DOHH2 (cell line): ENCODE data around the gene NOP16.
A peak's percentile ranks its signal among the peaks of the same experiment; 100 is the strongest.

Source experiments
- H3F3A ChIP-seq: fragments of 200-600 bp; sonication (generic), shearing (Covaris generic); 2 replicates; pipeline ENCODE4 v1.6.0; 2016; ENCODE audit warnings: antibody characterized with exemption, mild to moderate bottlenecking; ENCODE audit not compliant: control insufficient read depth, insufficient read depth
- H3K27ac ChIP-seq: fragments of 200-600 bp; sonication (generic); 2 replicates; pipeline ENCODE4 v1.5.1; 2014; ENCODE audit warnings: low read depth, mild to moderate bottlenecking, low read length, moderate library complexity
- H3K27me3 ChIP-seq: fragments of 200-600 bp; sonication (generic); 2 replicates; pipeline ENCODE4 v1.6.1; 2014; ENCODE audit warnings: mild to moderate bottlenecking, low read length, mixed read lengths; ENCODE audit not compliant: control insufficient read depth
- H3K36me3 ChIP-seq: fragments of 200-600 bp; sonication (generic); 2 replicates; pipeline ENCODE4 v1.6.1; 2014; ENCODE audit warnings: mild to moderate bottlenecking, low read length, moderate library complexity, mixed read lengths; ENCODE audit not compliant: control insufficient read depth
- H3K4me1 ChIP-seq: fragments of 200-600 bp; sonication (generic); 2 replicates; pipeline ENCODE4 v1.6.1; 2014; ENCODE audit warnings: mild to moderate bottlenecking, low read length, mixed read lengths; ENCODE audit not compliant: control insufficient read depth
- H3K4me2 ChIP-seq: fragments of 200-600 bp; sonication (generic); 2 replicates; pipeline ENCODE4 v1.6.0; 2014; ENCODE audit warnings: mild to moderate bottlenecking, low read length, moderate library complexity
- H3K4me3 ChIP-seq: fragments of 200-600 bp; sonication (generic); 2 replicates; pipeline ENCODE4 v1.5.1; 2014; ENCODE audit warnings: mild to moderate bottlenecking, low read length, mixed read lengths
- H3K79me2 ChIP-seq: fragments of 200-600 bp; sonication (generic); 2 replicates; pipeline ENCODE4 v1.6.1; 2014; ENCODE audit warnings: mild to moderate bottlenecking, low read length, mixed read lengths; ENCODE audit not compliant: control insufficient read depth
- H3K9me2 ChIP-seq: fragments of 200-600 bp; sonication (generic); replicated peaks from 2 replicates; pipeline ENCODE4 v1.6.1; 2014; ENCODE audit warnings: mild to moderate bottlenecking, low read length, mixed read lengths; ENCODE audit not compliant: control insufficient read depth
- H3K9me3 ChIP-seq: fragments of 200-600 bp; sonication (generic); 2 replicates; pipeline ENCODE4 v1.6.1; 2014; ENCODE audit warnings: antibody characterized with exemption, low read length, mixed read lengths; ENCODE audit not compliant: control insufficient read depth, insufficient read depth
- H4K20me1 ChIP-seq: fragments of 200-600 bp; sonication (generic); 2 replicates; pipeline ENCODE4 v1.6.0; 2014; ENCODE audit warnings: low read depth, mild to moderate bottlenecking, antibody characterized with exemption, low read length, moderate library complexity; ENCODE audit not compliant: control insufficient read depth, insufficient read depth
- EZH2phosphoT487 ChIP-seq: fragments of 200-600 bp; sonication (generic); IDR thresholded peaks from 2 replicates; pipeline ENCODE4 v1.6.1; 2017; ENCODE audit warnings: borderline replicate concordance, mild to moderate bottlenecking, antibody characterized with exemption, low read length, moderate library complexity, mixed read lengths
- TF ChIP-seq, protein P1 (sequence below): fragments of 200-600 bp; sonication (generic); IDR thresholded peaks from one replicate; pipeline ENCODE4 v1.5.1; 2014; ENCODE audit warnings: antibody characterized with exemption, mild to moderate bottlenecking, low read depth, low read length; ENCODE audit not compliant: poor library complexity, severe bottlenecking

The NOP16 gene

DNA sequence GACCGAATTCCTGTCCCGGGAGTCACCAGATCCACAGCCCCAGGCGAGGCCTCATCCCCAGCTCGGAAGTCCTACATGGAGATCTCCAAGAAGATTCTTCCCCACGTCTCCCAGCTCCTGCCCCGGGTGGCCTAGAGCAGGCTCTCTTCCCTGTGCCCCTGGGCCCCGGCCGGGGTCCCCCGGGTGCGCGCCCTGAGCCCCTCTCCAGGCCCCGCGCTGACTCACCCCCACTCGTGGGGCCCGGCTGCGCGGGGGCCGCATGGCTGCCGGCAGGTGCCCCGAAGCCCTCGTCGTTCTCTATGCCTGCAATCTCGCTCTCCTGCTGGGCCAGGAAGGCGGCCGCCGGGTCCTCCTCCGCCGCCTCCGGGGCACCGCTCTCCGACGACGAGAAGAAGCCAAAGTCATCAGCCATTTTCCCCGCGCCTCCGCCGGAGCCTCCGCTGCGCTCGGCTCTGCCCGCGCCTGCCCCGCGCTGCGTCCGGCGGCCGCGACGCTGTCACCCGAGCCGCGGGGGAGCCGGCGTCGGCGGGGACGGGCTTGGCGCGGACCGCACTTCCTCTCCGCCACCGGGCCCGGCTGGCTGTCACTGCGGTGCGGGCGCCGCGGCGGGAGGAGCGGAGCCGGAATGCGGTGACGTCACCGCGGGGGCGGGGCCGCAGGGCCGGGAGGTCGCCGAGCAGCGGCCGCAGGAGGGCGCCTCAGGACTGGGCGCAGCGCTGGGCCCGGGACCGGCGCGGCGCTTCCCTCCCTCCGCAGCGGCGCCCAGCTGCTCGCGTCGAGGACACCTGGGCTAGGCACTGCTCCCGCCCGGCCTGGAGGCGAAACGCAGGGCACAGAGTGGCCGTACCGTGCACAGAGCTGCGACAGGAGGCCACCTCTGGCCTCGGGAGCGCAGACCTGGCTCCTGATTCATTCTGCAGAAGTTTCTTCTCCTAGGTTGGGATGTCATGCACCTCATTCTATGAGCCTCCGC is 27.8 kb upstream of the NOP16 start, which contains the start of gene CLTB:
CLTB (minus strand) TSS at position 588 of the 973 bp plus-strand sequence; CDS start at position 412, 176 bp downstream.
- Histone ChIP-seq H3K27ac (no peak within 1 kb of the TSS), H3K9me3 (peaks cover 9% of the 10 kb centered on the region; the same call in 1 of the 2 replicates), H3K79me2 (peaks cover 7% of the 10 kb centered on the region), H4K20me1 (no peaks in the 10 kb centered on the region), H3K9me2 (no peaks in the 10 kb centered on the region), H3K4me3 (peak within 1 kb of the TSS; percentile 91), H3F3A (peaks cover 11% of the 10 kb centered on the region), H3K4me1 (peaks cover 18% of the 10 kb centered on the region), H3K27me3 (peaks cover 5% of the 10 kb centered on the region), H3K4me2 (peak within 1 kb of the TSS; percentile 91), H3K36me3 (no peaks in the 10 kb centered on the region)
- TF ChIP-seq, protein P1, sequence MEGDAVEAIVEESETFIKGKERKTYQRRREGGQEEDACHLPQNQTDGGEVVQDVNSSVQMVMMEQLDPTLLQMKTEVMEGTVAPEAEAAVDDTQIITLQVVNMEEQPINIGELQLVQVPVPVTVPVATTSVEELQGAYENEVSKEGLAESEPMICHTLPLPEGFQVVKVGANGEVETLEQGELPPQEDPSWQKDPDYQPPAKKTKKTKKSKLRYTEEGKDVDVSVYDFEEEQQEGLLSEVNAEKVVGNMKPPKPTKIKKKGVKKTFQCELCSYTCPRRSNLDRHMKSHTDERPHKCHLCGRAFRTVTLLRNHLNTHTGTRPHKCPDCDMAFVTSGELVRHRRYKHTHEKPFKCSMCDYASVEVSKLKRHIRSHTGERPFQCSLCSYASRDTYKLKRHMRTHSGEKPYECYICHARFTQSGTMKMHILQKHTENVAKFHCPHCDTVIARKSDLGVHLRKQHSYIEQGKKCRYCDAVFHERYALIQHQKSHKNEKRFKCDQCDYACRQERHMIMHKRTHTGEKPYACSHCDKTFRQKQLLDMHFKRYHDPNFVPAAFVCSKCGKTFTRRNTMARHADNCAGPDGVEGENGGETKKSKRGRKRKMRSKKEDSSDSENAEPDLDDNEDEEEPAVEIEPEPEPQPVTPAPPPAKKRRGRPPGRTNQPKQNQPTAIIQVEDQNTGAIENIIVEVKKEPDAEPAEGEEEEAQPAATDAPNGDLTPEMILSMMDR: peak; percentile 58
- no peak for TF ChIP-seq EZH2phosphoT487

- peaks cover 7% of the 10 kb centered on the region for H3K79me2 ChIP-seq
- H4K20me1 ChIP-seq: no peaks in the 10 kb centered on the region
- peak overlapping the region; percentile 91 for H3K4me2 ChIP-seq
- H3K27me3 ChIP-seq: peaks cover 4% of the 10 kb centered on the region
- no peak overlapping the region for H3K27ac ChIP-seq
- H3K4me3 ChIP-seq: peak overlapping the region; percentile 91
- no peaks in the 10 kb centered on the region for H3K36me3 ChIP-seq
- peaks cover 4% of the 10 kb centered on the region; the same call in 1 of the 2 replicates for H3K9me3 ChIP-seq
- no peak for TF ChIP-seq EZH2phosphoT487
- TF ChIP-seq, protein P1: no peak
- peaks cover 11% of the 10 kb centered on the region for H3F3A ChIP-seq
- H3K4me1 ChIP-seq: peaks cover 18% of the 10 kb centered on the region
- H3K9me2 ChIP-seq: no peaks in the 10 kb centered on the region
These were observed 27.0 kb upstream of the NOP16 start for GRCh38 chr5:176415240-176415951.

DNA sequence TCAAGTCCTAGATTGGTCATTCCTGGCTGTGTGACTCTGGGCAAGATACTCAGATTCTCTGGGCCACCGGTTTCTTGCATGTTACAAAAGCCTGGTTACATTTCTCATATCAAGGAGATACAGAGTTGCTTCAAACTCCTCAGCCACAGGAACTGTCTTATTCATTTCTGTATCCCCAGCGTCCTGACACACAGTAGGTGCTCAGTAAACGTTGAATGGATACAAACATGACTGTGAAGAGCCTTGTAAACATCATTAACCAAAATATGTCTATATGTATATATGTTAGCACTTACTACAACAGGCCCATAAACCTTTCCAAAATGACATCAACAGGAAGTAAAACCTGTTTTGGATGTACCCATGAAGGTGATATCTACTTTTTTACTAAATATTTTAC is 26.3 kb upstream of the NOP16 start:
- Histone ChIP-seq H3K9me3 (no peaks in the 10 kb centered on the region), H3K27ac (no peak overlapping the region), H3K36me3 (peaks cover 5% of the 10 kb centered on the region; the same call in 1 of the 2 replicates), H3K4me3 (no peak overlapping the region), H3K4me2 (peak overlapping the region; percentile 91), H3K27me3 (no peaks in the 10 kb centered on the region), H3K4me1 (peaks cover 18% of the 10 kb centered on the region), H4K20me1 (no peaks in the 10 kb centered on the region), H3K79me2 (peaks cover 7% of the 10 kb centered on the region), H3F3A (peaks cover 11% of the 10 kb centered on the region), H3K9me2 (no peaks in the 10 kb centered on the region)
- TF ChIP-seq EZH2phosphoT487: no peak
- TF ChIP-seq, protein P1: no peak
